GM08714 (cell line): ENCODE measurements around the gene BAG5.
"Not testable (repeated sequence)": the region's sequence is repeated elsewhere in the genome, so short reads cannot be mapped to it uniquely, and the experiment has no call there.

Experiments used
- H3K4me3 ChIP-seq: fragments of 200-500 bp; sonication (Bioruptor generic); 2 replicates; pipeline ENCODE4 v1.5.1; 2014; ENCODE audit warnings: mild to moderate bottlenecking, low read length, inconsistent platforms
- ZNF274 ChIP-seq: IDR thresholded peaks from 2 replicates; pipeline ENCODE4 v1.6.1; 2012; ENCODE audit warnings: mild to moderate bottlenecking, low read depth, low read length

Gene BAG5

DNA sequence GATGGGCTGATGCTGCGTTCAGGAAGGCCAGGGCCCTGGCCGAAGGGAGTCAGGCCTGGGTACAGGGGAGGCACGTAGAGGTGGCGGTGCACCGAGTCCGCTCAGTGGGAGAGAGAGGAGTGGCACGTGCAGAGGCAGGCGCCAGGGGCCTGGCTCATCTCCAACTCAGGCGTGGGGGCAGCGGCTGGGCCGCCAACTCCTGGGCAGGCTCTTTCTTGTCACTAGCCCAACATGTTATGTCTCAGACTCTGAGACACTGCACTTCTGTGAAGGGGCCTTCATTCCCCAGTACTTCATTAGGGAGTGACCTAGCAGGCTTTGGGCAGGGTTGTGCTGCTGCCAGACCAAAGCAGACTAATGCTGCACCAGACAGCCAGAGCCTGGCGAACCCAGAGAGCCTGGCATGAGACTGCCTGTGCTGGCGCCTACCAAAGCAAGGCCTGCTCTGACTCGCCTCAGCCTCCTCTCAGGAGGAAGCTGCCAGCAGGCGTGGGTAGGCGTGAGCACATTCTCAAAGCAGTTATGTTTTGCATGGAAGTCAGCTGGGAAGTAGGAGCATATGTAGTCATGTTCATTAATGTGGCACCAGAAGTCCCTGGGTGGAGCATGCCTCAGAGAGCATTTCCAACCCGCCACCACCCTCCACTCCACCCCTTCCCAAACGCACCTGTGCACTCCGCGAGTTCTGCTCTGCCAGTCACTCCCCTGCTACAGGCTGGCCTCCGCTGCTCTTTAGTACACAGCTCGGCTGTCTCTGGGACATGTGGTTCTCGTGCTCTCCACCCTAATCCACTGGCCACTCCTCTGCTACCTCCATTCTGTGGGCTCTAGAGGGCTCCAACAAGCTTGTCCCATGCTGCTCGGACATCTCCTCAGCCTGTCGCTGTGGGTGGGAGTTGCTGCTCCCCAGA is 49.5 kb downstream of the BAG5 start:
- H3K4me3 ChIP-seq = no peak overlapping the region
- TF ChIP-seq ZNF274 = no peak

DNA sequence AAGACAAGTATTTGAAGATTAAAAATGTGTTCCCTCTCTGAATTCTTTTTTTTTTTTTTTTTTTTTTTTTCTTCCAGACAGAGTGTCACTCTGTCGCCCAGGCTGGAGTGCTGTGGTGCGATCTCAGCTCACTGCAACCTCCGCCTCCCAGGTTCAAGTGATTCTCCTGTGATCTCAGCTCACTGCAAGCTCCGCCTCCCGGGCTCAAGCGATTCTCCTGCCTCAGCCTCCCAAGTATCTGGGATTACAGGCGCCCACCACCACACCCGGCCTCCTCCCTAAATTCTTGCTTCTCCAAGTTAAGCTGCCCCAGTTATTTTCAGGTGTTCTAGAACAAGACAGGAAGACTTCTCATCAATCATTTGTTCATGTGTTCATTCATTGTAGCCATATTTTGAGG is 50.3 kb downstream of the BAG5 start:
- not testable (repeated sequence) for H3K4me3 ChIP-seq

- TF ChIP-seq ZNF274 = no peak
- no peak overlapping the region for H3K4me3 ChIP-seq
These were observed 51.4 kb downstream of the BAG5 start for GRCh38 chr14:103510724-103511693.

- TF ChIP-seq ZNF274 = no peak
- H3K4me3 ChIP-seq = no peak overlapping the region
These were observed 52.4 kb downstream of the BAG5 start for GRCh38 chr14:103509864-103510723.

DNA sequence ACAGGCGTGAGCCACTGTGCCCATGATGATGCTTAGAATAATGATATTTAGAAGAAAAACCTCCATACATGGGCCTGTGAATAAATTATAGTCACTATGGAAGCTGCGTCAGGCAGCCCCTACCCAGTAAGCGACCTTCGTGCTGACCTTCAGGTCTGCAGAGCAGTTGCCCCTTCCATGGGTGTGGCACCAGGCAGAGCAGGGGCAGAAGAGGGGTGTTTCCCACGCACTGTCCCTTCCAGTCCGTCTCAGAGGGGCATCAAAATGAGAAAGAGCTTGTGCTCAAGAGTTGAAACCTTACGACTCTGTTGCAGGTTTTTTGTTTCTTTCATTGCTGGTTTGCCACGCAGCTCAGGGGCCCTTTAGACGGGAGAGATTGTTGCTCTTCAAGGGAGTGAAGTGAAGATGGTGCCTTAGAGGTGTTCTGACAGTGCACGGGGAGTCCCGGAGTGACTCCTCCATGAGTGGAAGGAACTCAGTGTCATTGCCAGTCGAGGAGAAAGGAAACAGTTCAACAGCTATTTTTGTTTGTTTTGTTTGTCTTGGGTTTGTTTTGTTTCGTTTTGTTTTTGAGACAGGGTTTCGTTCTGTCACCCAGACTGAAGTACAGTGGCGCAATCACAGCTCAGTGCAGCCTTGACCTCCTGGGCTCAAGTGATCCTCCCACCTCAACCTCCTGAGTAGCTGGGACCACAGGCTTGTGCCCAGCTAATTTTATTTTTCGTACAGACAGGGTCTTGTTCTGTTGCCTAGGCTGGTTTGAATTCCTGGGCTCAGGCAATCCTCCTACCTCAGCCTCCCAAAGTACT is 53.7 kb downstream of the BAG5 start:
- TF ChIP-seq ZNF274 = no peak

GRCh38 chr14:103507751-103508150 is 54.7 kb downstream of the BAG5 start:
- no peak overlapping the region for H3K4me3 ChIP-seq
- TF ChIP-seq ZNF274 = no peak

More for the DNA sequence above, 53.7 kb downstream of the BAG5 start:
- no peak overlapping the region for H3K4me3 ChIP-seq
